ENCODE results near the gene DDA1. TPM values are rescaled to one million over a fixed set of nuclear protein-coding genes. Genes with fewer than 3 reads are reported as not detected.
A peak's percentile ranks its signal among the peaks of the same experiment; 100 is the strongest.

The DDA1 gene
- total and polyA plus RNA-seq, 8 donors, result 2.2 to 63.7 (median 39.4) TPM

DNA sequence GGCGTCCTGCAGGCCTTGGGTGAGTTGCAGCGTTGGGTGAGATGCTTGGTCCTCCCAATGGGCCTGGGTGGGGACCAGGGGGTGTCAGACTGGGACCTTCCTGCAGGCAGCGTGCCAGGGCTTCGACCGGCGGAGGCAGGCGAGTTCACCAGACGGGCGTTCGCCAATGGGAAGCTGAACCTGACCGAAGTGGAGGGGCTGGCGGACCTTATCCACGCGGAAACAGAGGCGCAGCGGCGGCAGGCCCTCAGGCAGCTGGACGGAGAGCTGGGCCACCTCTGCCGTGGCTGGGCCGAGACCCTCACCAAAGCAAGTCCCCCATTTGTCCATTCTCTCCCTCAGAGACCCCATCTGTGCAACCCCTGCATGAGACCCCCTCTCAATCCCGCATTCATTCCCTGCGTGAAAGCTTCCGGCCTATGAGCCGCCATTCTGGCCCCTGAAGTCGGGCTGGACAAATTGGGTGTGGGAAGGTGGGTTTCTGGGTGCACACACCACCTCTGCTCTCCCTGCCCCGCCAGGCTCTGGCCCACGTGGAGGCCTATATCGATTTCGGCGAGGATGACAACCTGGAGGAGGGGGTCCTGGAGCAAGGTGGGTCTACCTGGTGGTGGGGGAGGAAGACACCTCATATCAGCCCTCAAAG is 29.2 kb downstream of the DDA1 start:
- no peak for DNase-seq
- Histone ChIP-seq H3K9me3 (no peaks in the 10 kb centered on the region), H3K36me3 (peaks cover 0 to 32% (median 21%) of the 10 kb centered on the region in 4 donors), H3K27me3 (no peaks in the 10 kb centered on the region), H3K27ac (no peak overlapping the region), H3K4me3 (peak overlapping the region in 3 of 4 donors; percentile 58 to 91 (median 58)), H3K4me1 (peaks cover 26 to 59% (median 45%) of the 10 kb centered on the region in 4 donors)
- TF ChIP-seq, protein P1, sequence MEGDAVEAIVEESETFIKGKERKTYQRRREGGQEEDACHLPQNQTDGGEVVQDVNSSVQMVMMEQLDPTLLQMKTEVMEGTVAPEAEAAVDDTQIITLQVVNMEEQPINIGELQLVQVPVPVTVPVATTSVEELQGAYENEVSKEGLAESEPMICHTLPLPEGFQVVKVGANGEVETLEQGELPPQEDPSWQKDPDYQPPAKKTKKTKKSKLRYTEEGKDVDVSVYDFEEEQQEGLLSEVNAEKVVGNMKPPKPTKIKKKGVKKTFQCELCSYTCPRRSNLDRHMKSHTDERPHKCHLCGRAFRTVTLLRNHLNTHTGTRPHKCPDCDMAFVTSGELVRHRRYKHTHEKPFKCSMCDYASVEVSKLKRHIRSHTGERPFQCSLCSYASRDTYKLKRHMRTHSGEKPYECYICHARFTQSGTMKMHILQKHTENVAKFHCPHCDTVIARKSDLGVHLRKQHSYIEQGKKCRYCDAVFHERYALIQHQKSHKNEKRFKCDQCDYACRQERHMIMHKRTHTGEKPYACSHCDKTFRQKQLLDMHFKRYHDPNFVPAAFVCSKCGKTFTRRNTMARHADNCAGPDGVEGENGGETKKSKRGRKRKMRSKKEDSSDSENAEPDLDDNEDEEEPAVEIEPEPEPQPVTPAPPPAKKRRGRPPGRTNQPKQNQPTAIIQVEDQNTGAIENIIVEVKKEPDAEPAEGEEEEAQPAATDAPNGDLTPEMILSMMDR (IDR thresholded peaks at IDR 0.05), result no peak
- TF ChIP-seq POLR2A (IDR thresholded peaks at IDR 0.05), result no peak
- no peak for TF ChIP-seq EP300 (IDR thresholded peaks at IDR 0.05)
- TF ChIP-seq POLR2AphosphoS5 (IDR thresholded peaks at IDR 0.05), result no peak
- intact Hi-C loops (cut with DNase I; ENCODE audit: low total_unique reads), result no loop called here
- WGBS, 5 donors, result 89 to 95% (median 92%) methylated on average over 17 to 30 of the region's 30 CpGs

GRCh38 chr19:17339088-17339741 is 29.9 kb downstream of the DDA1 start:
- WGBS, 5 donors, result 86 to 91% (median 90%) methylated on average over 34 of the region's 34 CpGs
- no peak for DNase-seq

DNA sequence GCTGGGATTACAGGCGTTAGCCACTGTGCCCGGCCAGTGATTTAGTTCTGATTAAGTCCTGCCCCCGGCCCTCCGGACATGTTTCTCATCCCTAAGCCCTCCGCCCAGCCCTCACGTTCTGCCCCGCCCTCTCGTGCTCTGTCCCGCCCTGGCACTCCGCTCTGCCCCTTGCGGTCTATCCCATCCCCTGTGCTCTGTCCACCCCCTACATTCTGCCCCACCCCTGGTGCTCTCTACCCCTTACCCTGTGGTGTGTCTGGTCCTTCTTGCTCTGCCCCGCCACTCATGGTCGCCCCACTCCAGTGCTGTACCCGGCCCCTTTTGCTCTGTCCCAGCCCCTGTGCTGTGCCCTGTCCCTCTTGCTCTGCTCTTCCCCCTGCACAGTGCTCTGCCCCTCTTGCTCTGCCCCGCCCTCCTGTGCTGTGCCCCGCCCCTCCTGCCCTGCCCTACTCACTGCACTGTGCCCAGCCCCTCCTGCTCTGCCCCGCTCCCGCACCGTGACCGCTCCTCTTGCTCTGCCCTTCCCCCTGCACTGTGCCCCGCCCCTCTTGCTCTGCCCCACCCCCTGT is 31.0 kb downstream of the DDA1 start:
- Histone ChIP-seq H3K27ac (no peak overlapping the region), H3K4me3 (no peak overlapping the region), H3K36me3 (peaks cover 0 to 32% (median 21%) of the 10 kb centered on the region in 4 donors), H3K9me3 (no peaks in the 10 kb centered on the region), H3K27me3 (no peaks in the 10 kb centered on the region), H3K4me1 (peaks cover 14 to 43% (median 29%) of the 10 kb centered on the region in 4 donors)
- DNase-seq, result peak; percentile 52 to 77
- intact Hi-C loops (cut with DNase I; ENCODE audit: low total_unique reads), result no loop called here
- TF ChIP-seq, protein P1 (IDR thresholded peaks at IDR 0.05), result no peak
- TF ChIP-seq POLR2AphosphoS5 (IDR thresholded peaks at IDR 0.05), result no peak
- no peak for TF ChIP-seq POLR2A (IDR thresholded peaks at IDR 0.05)
- TF ChIP-seq EP300 (IDR thresholded peaks at IDR 0.05), result no peak
- WGBS, 5 donors, result 54 to 66% (median 55%) methylated on average over 19 to 21 of the region's 21 CpGs

More at GRCh38 chr19:17339088-17339741, 29.9 kb downstream of the DDA1 start:
- Histone ChIP-seq H3K27me3 (no peaks in the 10 kb centered on the region), H3K36me3 (peaks cover 0 to 32% (median 21%) of the 10 kb centered on the region in 4 donors), H3K4me1 (peaks cover 19 to 52% (median 39%) of the 10 kb centered on the region in 4 donors), H3K27ac (no peak overlapping the region), H3K4me3 (no peak overlapping the region), H3K9me3 (no peaks in the 10 kb centered on the region)
- intact Hi-C loops (cut with DNase I; ENCODE audit: low total_unique reads), result no loop called here
- TF ChIP-seq POLR2A (IDR thresholded peaks at IDR 0.05) (no peak), EP300 (IDR thresholded peaks at IDR 0.05) (no peak), POLR2AphosphoS5 (IDR thresholded peaks at IDR 0.05) (no peak)
- TF ChIP-seq, protein P1 (IDR thresholded peaks at IDR 0.05), result no peak

DNA sequence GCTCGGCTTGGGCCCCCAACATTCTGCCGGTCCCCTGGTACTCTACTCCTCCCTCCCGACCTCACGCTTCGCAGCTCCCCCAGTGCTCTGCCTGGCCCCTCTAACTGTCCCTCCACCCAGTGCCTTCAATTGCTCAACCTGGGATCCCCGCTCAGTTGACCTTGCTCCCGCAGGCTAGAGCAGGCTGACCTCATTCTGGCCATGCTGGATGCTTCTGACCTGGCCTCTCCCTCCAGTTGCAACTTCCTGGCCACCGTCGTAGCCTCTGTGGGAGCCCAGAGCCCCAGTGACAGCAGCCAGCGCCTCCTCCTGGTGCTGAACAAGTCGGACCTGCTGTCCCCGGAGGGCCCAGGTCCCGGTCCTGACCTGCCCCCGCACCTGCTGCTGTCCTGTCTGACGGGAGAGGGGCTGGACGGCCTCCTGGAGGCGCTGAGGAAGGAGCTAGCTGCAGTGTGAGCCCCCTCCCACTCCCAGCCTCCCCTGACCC is 31.6 kb downstream of the DDA1 start:
- Histone ChIP-seq H3K27me3 (no peaks in the 10 kb centered on the region), H3K4me1 (peaks cover 10 to 39% (median 28%) of the 10 kb centered on the region in 4 donors), H3K36me3 (peaks cover 0 to 32% (median 21%) of the 10 kb centered on the region in 4 donors), H3K9me3 (no peaks in the 10 kb centered on the region), H3K4me3 (no peak overlapping the region), H3K27ac (no peak overlapping the region)
- WGBS, 5 donors, result 70 to 83% (median 72%) methylated on average over 15 to 17 of the region's 17 CpGs
- no peak for TF ChIP-seq POLR2AphosphoS5 (IDR thresholded peaks at IDR 0.05)
- TF ChIP-seq, protein P1 (IDR thresholded peaks at IDR 0.05), result no peak
- no peak for TF ChIP-seq EP300 (IDR thresholded peaks at IDR 0.05)
- TF ChIP-seq POLR2A (IDR thresholded peaks at IDR 0.05), result no peak
- DNase-seq, result no peak
- intact Hi-C loops (cut with DNase I; ENCODE audit: low total_unique reads), result no loop called here
